ENCODE data around the gene DLG1.

DLG1 gene

DNA sequence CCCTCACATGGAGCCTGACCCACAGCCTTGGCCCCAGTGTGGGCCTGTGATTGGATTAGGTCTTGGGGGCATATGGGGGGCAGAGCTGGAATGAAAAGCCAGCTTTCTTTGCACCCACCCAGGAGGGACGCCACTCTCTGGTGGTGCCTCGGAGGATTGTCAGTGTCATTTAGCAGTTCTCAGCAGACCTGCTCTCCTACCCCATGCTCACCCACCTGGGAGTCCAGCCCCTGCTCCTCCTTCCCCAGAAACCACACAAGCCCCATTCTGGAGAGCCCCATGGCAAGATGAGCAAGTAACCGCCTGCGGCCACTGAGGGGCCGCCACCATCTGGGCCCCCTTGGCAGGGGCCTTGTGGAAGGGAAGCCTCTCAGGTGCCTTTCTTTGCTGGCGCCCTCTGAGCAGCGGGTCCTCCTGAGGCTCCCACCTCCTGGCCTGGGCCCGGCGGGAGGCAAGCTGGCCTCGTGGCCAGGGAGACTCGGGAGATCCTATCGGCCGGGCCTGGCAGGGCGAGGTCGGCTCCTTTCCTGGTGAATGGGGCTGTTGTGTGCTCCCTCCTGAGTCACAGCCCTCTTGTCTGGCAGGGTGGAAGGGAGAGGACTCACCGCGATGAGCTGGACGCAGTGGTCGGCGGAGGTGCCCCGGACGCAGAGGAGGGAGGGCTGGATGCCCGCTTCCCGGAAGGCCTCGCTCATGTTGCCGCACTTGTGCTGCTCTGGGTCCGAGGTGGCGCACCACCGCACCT lies 271.1 kb downstream of the DLG1 start:
- TF ChIP-seq, protein P1, sequence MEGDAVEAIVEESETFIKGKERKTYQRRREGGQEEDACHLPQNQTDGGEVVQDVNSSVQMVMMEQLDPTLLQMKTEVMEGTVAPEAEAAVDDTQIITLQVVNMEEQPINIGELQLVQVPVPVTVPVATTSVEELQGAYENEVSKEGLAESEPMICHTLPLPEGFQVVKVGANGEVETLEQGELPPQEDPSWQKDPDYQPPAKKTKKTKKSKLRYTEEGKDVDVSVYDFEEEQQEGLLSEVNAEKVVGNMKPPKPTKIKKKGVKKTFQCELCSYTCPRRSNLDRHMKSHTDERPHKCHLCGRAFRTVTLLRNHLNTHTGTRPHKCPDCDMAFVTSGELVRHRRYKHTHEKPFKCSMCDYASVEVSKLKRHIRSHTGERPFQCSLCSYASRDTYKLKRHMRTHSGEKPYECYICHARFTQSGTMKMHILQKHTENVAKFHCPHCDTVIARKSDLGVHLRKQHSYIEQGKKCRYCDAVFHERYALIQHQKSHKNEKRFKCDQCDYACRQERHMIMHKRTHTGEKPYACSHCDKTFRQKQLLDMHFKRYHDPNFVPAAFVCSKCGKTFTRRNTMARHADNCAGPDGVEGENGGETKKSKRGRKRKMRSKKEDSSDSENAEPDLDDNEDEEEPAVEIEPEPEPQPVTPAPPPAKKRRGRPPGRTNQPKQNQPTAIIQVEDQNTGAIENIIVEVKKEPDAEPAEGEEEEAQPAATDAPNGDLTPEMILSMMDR (IDR thresholded peaks at IDR 0.05; ENCODE audit: extremely low read depth, missing control alignments): no peak
- peak; percentile 17 for DNase-seq (ENCODE audit: low spot score)

DNA sequence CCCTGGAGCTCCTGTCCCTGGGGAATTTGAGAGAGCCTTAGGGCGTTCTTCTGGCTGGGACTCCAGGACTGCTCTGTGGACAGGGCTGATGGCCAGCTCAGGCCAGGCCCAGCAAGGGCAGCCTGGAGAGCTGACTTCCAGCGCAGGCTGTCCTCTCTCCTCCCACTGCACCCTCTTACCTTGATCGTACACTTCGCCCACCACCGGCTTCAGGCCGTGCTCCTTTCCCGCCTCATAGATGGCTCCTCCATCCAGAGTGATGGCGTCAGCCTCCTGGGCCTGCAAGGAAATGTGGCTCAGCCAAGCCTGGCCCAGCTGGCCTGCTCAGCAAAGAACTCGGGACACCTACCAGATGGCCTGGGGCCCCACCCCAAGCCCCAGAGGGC lies 271.9 kb downstream of the DLG1 start:
- DNase-seq (ENCODE audit: low spot score): peak; percentile 12
- TF ChIP-seq, protein P1 (IDR thresholded peaks at IDR 0.05; ENCODE audit: extremely low read depth, missing control alignments): no peak

DNA sequence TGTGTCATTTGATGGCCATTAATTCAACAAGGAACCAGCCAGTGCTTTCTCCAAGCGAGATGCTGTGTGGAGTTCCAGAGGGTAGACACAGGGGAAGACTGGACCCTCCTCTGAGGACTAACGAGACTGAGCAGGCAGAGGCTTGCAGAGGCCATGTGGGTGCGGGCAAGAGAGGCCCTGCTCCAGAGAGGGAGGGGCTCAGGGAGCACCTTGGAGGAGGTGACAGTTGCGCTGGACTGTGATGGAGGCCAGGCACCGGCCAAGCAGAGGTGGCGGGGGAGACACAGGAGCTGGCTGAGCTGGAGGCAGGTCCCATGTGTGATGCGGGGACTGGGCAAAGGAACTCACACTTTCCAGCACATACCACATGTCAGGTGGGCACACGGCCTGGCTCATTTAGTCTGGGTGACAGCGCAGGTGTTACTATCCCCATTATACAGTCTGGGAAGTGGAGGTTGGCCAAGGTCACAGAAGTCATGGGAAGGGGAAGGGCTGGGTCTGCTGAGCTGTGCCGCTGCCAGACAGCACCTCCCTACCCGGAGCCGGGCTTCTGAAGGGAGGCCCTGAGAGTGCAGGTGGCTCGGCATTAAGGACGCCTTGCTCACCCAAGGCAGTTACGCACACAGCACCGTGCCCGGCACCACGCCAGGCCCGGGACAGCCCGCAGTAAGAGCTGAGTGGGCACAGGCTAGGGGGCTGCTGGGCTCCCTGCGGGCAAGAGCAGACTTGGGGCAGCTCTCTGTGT lies 272.5 kb downstream of the DLG1 start:
- DNase-seq (ENCODE audit: low spot score): no peak

DNA sequence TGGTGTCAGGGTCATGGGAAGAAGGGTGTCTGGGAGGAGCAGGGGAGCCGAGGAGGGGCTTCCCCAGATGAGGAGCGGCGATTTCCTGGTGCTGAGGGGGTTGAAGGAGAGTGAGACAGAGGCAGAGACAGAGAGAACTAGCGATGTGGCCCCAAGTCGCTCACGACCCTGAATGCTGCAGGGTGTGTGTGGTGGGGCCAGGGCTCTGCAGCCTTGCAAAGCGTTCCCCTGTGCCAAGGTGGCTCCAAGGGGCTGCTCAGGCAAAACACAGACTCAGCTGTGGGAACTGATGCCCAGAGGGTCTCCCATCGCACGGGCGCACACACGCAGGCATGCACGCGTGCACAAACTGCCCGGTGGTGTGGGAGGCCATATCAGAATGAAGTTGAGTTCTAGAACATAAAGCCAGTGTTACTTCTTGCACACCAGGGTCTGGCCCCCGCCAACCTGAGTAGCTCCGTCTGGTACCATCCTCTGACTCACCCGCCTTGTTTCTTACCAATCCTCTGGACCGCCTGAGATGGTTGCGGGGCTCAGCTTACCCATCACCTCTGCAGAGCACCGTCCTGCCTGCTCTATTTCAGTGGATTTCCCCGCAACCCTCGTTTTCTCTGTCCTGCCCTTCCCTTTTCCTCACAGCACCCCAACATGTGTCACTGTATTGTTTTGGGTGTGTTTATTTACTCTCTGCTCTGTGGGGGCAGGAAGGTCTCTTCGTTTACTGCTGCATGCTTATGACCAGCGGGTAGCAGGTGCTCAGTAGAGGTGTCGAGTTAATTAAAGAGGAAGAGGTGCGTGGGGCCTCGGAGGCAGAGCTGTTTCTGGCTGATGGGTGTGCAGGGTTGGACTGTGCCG lies 273.3 kb downstream of the DLG1 start:
- DNase-seq (ENCODE audit: low spot score): peak; percentile 12
- TF ChIP-seq, protein P1 (IDR thresholded peaks at IDR 0.05; ENCODE audit: extremely low read depth, missing control alignments): no peak

More for the DNA sequence above, 272.5 kb downstream of the DLG1 start:
- TF ChIP-seq, protein P1 (IDR thresholded peaks at IDR 0.05; ENCODE audit: extremely low read depth, missing control alignments): no peak

DNA sequence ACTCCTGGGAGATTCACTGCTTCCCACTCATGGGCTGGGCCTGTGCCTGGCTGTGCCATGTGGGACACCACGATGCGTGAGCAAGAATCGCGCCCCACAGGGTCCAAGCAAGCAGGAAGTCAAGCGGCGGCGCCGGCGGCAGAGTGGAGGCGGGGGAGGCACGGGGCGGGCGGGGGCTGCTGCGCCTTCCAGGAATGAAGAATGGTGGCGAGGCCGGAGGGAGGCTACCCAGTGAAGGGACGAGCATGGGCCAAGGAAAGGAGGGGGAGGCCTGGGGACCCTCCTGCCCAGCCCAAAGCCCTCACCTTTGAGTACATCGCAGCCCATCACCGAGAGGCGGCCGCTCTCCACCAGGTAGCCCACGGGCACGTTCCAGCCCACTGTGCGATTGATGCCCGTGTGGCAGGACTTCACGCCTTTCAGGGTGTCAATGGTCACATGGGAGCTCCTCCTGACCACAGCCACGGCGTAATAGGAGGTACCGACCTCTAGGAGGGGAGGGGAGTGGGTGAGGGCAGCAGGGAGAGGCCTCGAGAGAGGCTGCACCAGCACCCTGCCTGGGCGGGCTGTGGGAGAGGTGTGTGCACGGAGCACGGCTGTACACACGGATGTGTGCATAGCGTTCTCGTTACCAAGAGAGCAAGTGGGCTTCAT lies 274.3 kb downstream of the DLG1 start:
- peak; percentile 27 for DNase-seq (ENCODE audit: low spot score)

DNA sequence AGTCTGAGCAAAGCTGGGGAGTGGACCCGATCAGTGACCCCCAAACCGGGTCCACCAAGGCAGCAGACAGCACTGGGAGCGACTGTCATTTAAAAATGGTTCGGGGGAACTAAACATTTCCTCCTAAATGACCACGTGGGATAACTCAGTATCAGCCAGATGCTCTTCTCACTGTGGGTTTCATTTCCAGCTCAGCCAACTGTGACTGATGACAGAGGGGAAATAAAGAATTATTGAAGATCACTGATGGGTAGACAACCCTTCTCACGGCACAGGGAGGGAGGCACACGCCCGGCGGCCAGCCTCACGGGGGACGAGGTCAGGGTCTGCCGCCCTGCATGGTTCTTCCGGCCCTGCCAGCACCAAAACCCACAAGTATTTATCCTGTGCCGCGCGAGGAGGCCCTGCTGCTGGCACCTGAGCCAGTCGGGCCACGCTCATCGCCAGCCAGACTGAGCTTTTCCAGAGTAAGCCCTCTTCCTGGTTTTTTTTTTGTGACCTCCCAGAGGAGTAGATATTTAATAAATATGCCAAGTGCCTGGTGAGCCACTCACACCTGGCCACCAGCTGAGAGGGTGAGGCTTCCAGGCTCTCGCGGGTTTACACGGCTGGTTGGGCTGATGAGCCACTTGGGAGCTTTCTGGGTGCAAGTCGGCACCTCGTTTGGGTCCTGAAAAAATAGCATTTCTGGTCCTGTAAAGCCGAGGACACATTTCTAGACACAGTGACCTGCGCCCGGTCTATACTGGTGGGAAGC lies 275.0 kb downstream of the DLG1 start:
- TF ChIP-seq, protein P1 (IDR thresholded peaks at IDR 0.05; ENCODE audit: extremely low read depth, missing control alignments): no peak

More for the DNA sequence above, 274.3 kb downstream of the DLG1 start:
- TF ChIP-seq, protein P1 (IDR thresholded peaks at IDR 0.05; ENCODE audit: extremely low read depth, missing control alignments): no peak

More for the DNA sequence above, 275.0 kb downstream of the DLG1 start:
- peak; percentile 83 for DNase-seq (ENCODE audit: low spot score)

Data from GM20000 (cell line).